Measurements from ENCODE around the gene HES7. TPM values are rescaled to one million over a fixed set of nuclear protein-coding genes. Genes with fewer than 3 reads are reported as not detected.

HES7 gene
- total RNA-seq, 1 experiment from 2014 or later, result 3.1 TPM

- TF ChIP-seq E2F4 (CRISPR knock-in tag; IDR thresholded peaks at IDR 0.05; ENCODE audit: borderline replicate concordance, low read depth) (no peak), ELF4 (CRISPR knock-in tag; IDR thresholded peaks at IDR 0.05; ENCODE audit: low read depth) (no peak), OVOL2 (CRISPR knock-in tag; IDR thresholded peaks at IDR 0.05; ENCODE audit: borderline replicate concordance) (no peak)
- TF ChIP-seq, protein P1, sequence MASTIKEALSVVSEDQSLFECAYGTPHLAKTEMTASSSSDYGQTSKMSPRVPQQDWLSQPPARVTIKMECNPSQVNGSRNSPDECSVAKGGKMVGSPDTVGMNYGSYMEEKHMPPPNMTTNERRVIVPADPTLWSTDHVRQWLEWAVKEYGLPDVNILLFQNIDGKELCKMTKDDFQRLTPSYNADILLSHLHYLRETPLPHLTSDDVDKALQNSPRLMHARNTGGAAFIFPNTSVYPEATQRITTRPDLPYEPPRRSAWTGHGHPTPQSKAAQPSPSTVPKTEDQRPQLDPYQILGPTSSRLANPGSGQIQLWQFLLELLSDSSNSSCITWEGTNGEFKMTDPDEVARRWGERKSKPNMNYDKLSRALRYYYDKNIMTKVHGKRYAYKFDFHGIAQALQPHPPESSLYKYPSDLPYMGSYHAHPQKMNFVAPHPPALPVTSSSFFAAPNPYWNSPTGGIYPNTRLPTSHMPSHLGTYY (CRISPR knock-in tag; IDR thresholded peaks at IDR 0.05), result no peak
These were observed 13.0 kb downstream of the HES7 start (continued) for GRCh38 chr17:8110907-8111306.

- H3K27me3 Mint-ChIP-seq (ENCODE audit: low read depth), result peaks cover 85% of the 10 kb centered on the region
- H3K36me3 Mint-ChIP-seq, result no peaks in the 10 kb centered on the region
- no peak for DNase-seq (ENCODE audit: low spot score)
- peak overlapping the region; percentile 42 for H3K4me3 Mint-ChIP-seq
- peaks cover 4% of the 10 kb centered on the region; the same call in 1 of the 2 replicates for H3K4me1 Mint-ChIP-seq
- TF ChIP-seq, protein P2, sequence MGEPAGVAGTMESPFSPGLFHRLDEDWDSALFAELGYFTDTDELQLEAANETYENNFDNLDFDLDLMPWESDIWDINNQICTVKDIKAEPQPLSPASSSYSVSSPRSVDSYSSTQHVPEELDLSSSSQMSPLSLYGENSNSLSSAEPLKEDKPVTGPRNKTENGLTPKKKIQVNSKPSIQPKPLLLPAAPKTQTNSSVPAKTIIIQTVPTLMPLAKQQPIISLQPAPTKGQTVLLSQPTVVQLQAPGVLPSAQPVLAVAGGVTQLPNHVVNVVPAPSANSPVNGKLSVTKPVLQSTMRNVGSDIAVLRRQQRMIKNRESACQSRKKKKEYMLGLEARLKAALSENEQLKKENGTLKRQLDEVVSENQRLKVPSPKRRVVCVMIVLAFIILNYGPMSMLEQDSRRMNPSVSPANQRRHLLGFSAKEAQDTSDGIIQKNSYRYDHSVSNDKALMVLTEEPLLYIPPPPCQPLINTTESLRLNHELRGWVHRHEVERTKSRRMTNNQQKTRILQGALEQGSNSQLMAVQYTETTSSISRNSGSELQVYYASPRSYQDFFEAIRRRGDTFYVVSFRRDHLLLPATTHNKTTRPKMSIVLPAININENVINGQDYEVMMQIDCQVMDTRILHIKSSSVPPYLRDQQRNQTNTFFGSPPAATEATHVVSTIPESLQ (CRISPR knock-in tag; IDR thresholded peaks at IDR 0.05), result no peak
- TF ChIP-seq SOX15 (CRISPR knock-in tag; IDR thresholded peaks at IDR 0.05) (no peak), TEAD4 (CRISPR knock-in tag; IDR thresholded peaks at IDR 0.05) (no peak)
- ChIA-PET CTCF (interaction anchor here (0.7 to 12.6 kb wide), 31 partner anchors 9 to 277 kb away, joined by 3 to 134 read pairs (median 4); partner anchors contain the start of genes ALOX12B, ALOXE3, AURKB and BORCS6), POLR2A (no interaction called here)
- no peak for ATAC-seq
- no peak overlapping the region for H3K27ac Mint-ChIP-seq
- H3K9me3 Mint-ChIP-seq, result no peaks in the 10 kb centered on the region
These were observed 13.5 kb downstream of the HES7 start for GRCh38 chr17:8110456-8110804.

- Mint-ChIP-seq H3K4me3 (peak overlapping the region; percentile 71), H3K27ac (no peak overlapping the region), H3K4me1 (peaks cover 4% of the 10 kb centered on the region; the same call in 1 of the 2 replicates), H3K36me3 (no peaks in the 10 kb centered on the region), H3K27me3 (ENCODE audit: low read depth) (peaks cover 79% of the 10 kb centered on the region), H3K9me3 (no peaks in the 10 kb centered on the region)
- ChIA-PET CTCF (interaction anchor here (0.8 to 12.6 kb wide), 29 partner anchors 9 to 276 kb away, joined by 3 to 134 read pairs (median 5); partner anchors contain the start of genes ALOX12B, ALOXE3, BORCS6 and CNTROB), POLR2A (no interaction called here)
- DNase-seq (ENCODE audit: low spot score) (peak; percentile 90), ATAC-seq (peak; percentile 87)
- TF ChIP-seq, protein P3, sequence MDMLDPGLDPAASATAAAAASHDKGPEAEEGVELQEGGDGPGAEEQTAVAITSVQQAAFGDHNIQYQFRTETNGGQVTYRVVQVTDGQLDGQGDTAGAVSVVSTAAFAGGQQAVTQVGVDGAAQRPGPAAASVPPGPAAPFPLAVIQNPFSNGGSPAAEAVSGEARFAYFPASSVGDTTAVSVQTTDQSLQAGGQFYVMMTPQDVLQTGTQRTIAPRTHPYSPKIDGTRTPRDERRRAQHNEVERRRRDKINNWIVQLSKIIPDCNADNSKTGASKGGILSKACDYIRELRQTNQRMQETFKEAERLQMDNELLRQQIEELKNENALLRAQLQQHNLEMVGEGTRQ (CRISPR knock-in tag; IDR thresholded peaks at IDR 0.05), result peak; percentile 86
- TF ChIP-seq, protein P4, sequence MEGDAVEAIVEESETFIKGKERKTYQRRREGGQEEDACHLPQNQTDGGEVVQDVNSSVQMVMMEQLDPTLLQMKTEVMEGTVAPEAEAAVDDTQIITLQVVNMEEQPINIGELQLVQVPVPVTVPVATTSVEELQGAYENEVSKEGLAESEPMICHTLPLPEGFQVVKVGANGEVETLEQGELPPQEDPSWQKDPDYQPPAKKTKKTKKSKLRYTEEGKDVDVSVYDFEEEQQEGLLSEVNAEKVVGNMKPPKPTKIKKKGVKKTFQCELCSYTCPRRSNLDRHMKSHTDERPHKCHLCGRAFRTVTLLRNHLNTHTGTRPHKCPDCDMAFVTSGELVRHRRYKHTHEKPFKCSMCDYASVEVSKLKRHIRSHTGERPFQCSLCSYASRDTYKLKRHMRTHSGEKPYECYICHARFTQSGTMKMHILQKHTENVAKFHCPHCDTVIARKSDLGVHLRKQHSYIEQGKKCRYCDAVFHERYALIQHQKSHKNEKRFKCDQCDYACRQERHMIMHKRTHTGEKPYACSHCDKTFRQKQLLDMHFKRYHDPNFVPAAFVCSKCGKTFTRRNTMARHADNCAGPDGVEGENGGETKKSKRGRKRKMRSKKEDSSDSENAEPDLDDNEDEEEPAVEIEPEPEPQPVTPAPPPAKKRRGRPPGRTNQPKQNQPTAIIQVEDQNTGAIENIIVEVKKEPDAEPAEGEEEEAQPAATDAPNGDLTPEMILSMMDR (IDR thresholded peaks at IDR 0.05), result peak; percentile 85
- peak; percentile 89 for TF ChIP-seq MAX (CRISPR knock-in tag; IDR thresholded peaks at IDR 0.05)
- no peak for TF ChIP-seq ESRRA (CRISPR knock-in tag; IDR thresholded peaks at IDR 0.05; ENCODE audit: borderline replicate concordance)
- peak; percentile 76 for TF ChIP-seq SP1 (CRISPR knock-in tag; conservative IDR thresholded peaks at IDR 0.05)
- peak; percentile 94 for TF ChIP-seq FOXP1 (CRISPR knock-in tag; IDR thresholded peaks at IDR 0.05; ENCODE audit: borderline replicate concordance)
- TF ChIP-seq, protein P5, sequence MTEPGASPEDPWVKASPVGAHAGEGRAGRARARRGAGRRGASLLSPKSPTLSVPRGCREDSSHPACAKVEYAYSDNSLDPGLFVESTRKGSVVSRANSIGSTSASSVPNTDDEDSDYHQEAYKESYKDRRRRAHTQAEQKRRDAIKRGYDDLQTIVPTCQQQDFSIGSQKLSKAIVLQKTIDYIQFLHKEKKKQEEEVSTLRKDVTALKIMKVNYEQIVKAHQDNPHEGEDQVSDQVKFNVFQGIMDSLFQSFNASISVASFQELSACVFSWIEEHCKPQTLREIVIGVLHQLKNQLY (CRISPR knock-in tag; IDR thresholded peaks at IDR 0.05), result no peak
- peak; percentile 55; the same call in 1 of the 2 replicates for TF ChIP-seq FOXK1 (CRISPR knock-in tag; IDR thresholded peaks at IDR 0.05)
- 0 out of 2 replicates have a peak, but pooled peaks have one; percentile 27 for TF ChIP-seq ZNF423 (CRISPR knock-in tag; IDR thresholded peaks at IDR 0.05)
- no peak; the same call in 1 of the 2 replicates for TF ChIP-seq PRDM15 (CRISPR knock-in tag; IDR thresholded peaks at IDR 0.05)
- TF ChIP-seq EMX1 (CRISPR knock-in tag; IDR thresholded peaks at IDR 0.05), result no peak
- TF ChIP-seq, protein P1 (CRISPR knock-in tag; IDR thresholded peaks at IDR 0.05), result no peak
These were observed 14.0 kb downstream of the HES7 start for GRCh38 chr17:8109661-8110455.
